VCaP (cell line): Measurements from ENCODE around the gene R3HDM2.

ENCODE experiments used
- H3K27ac ChIP-seq: fragments of 450-650 bp; 2 replicates; pipeline ENCODE4 v1.5.1; 2017
- CTCF ChIP-seq: fragments of 450-650 bp; conservative IDR thresholded peaks from 2 replicates; pipeline ENCODE4 v1.5.1; 2017; ENCODE audit warnings: mild to moderate bottlenecking, moderate library complexity

The R3HDM2 gene

DNA sequence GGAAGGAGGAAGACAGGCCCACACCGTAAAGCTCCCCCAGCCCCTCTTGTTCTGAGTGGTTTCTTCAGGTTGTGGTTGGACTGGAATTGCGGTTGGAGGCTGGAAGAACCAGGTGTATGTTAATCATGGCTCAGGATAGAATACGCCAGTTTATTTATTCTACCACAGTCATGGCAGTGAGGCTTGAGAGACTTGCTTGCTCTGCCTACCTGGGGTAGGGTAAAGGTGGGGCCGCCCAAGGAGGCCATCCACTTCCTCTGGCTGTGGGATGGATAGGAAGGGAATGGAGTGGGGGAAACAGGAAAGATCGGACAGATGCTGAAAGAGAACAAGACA is 193.3 kb downstream of the R3HDM2 start:
- no peak for TF ChIP-seq CTCF
- H3K27ac ChIP-seq, result peak overlapping the region; percentile 13; the same call in 1 of the 2 replicates

GRCh38 chr12:57236925-57237595 is 193.8 kb downstream of the R3HDM2 start:
- TF ChIP-seq CTCF, result no peak
- H3K27ac ChIP-seq, result peak overlapping the region; percentile 13; the same call in 1 of the 2 replicates

GRCh38 chr12:57236201-57236924 is 194.5 kb downstream of the R3HDM2 start:
- TF ChIP-seq CTCF, result no peak
- no peak overlapping the region for H3K27ac ChIP-seq

GRCh38 chr12:57235728-57236131 is 195.1 kb downstream of the R3HDM2 start:
- H3K27ac ChIP-seq, result no peak overlapping the region
- no peak for TF ChIP-seq CTCF

GRCh38 chr12:57235017-57235727 is 195.7 kb downstream of the R3HDM2 start:
- no peak for TF ChIP-seq CTCF
- no peak overlapping the region for H3K27ac ChIP-seq

DNA sequence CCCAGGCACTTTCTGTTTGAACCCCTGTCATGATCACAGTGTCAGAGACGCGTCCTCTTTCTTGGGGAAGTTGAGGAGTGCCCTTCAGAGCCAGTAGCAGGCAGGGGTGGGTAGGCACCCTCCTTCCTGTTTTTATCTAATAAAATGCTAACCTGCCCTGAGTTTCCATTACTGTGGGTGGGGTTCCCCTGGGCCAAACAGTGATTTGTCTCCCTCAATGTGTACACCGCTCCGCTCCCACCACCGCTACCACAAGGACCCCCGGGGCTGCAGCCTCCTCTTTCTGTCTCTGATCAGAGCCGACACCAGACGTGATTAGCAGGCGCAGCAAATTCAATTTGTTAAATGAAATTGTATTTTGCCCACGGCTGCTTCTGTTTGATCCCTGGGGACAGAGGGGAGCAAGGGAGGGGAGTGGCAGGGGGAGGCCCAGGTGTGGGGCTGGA is 196.2 kb downstream of the R3HDM2 start:
- TF ChIP-seq CTCF, result no peak
- H3K27ac ChIP-seq, result no peak overlapping the region; the same call in 1 of the 2 replicates

- H3K27ac ChIP-seq, result no peak overlapping the region; the same call in 1 of the 2 replicates
- no peak for TF ChIP-seq CTCF
Measured at GRCh38 chr12:57234233-57234570, 196.6 kb downstream of the R3HDM2 start.
